ENCODE measurements around the gene FGF14.
"Not testable (repeated sequence)": the region's sequence is repeated elsewhere in the genome, so short reads cannot be mapped to it uniquely, and the experiment has no call there.

The FGF14 gene

GRCh38 chr13:102073251-102073650 is 328.6 kb downstream of the FGF14 start:
- CTCF ChIA-PET = no interaction called here

GRCh38 chr13:102071711-102072110 is 330.1 kb downstream of the FGF14 start:
- H3K27ac ChIP-seq (ENCODE audit: extremely low read depth, low read depth, low read length) = no peak overlapping the region
- TF ChIP-seq ZBTB20 (tag by site-specific recombination; IDR thresholded peaks at IDR 0.05) (no peak), ZNF404 (tag by site-specific recombination; IDR thresholded peaks at IDR 0.05) (no peak), ZBTB11 (tag by site-specific recombination; conservative IDR thresholded peaks at IDR 0.05; ENCODE audit: low read depth) (no peak), ZNF280C (tag by site-specific recombination; IDR thresholded peaks at IDR 0.05) (no peak), WT1 (tag by site-specific recombination; IDR thresholded peaks at IDR 0.05) (no peak), ZNF518A (tag by site-specific recombination; conservative IDR thresholded peaks at IDR 0.05; ENCODE audit: low read depth) (no peak), ZNF561 (tag by site-specific recombination; IDR thresholded peaks at IDR 0.05; ENCODE audit: borderline replicate concordance) (no peak), GFI1B (tag by site-specific recombination; IDR thresholded peaks at IDR 0.05) (no peak), ZNF26 (tag by site-specific recombination; IDR thresholded peaks at IDR 0.05) (no peak), ZNF610 (tag by site-specific recombination; IDR thresholded peaks at IDR 0.05; ENCODE audit: borderline replicate concordance) (no peak), ZNF366 (tag by site-specific recombination; conservative IDR thresholded peaks at IDR 0.05) (no peak), BCL11B (tag by site-specific recombination; IDR thresholded peaks at IDR 0.05; ENCODE audit: low read depth) (no peak), ZNF302 (tag by site-specific recombination; IDR thresholded peaks at IDR 0.05; ENCODE audit: low read depth) (no peak)
- CTCF ChIA-PET = no interaction called here
- H3K9me3 ChIP-seq (ENCODE audit: control insufficient read depth, insufficient read depth, low read depth, low read length) = no peaks in the 10 kb centered on the region
- H3K36me3 ChIP-seq (ENCODE audit: control insufficient read depth in 2 of 2, insufficient read depth in 1 of 2, low read length in 2 of 2) = no peaks in the 10 kb centered on the region
- POLR2A ChIA-PET = no interaction called here
- no peaks in the 10 kb centered on the region for H3K4me1 ChIP-seq (ENCODE audit: control insufficient read depth, insufficient read depth, low read length)
- H3K4me3 ChIP-seq (ENCODE audit: low read depth, low read length) = no peak overlapping the region

More at GRCh38 chr13:102073251-102073650, 328.6 kb downstream of the FGF14 start:
- Histone ChIP-seq H3K36me3 (ENCODE audit: control insufficient read depth in 2 of 2, insufficient read depth in 1 of 2, low read length in 2 of 2) (no peaks in the 10 kb centered on the region), H3K27ac (ENCODE audit: extremely low read depth, low read depth, low read length) (no peak overlapping the region), H3K4me1 (ENCODE audit: control insufficient read depth, insufficient read depth, low read length) (no peaks in the 10 kb centered on the region), H3K4me3 (ENCODE audit: low read depth, low read length) (no peak overlapping the region), H3K9me3 (ENCODE audit: control insufficient read depth, insufficient read depth, low read depth, low read length) (no peaks in the 10 kb centered on the region)
- TF ChIP-seq YY1 (tag by site-specific recombination; IDR thresholded peaks at IDR 0.05) (no peak), OSR2 (tag by site-specific recombination; IDR thresholded peaks at IDR 0.05) (no peak), ZBTB17 (tag by site-specific recombination; IDR thresholded peaks at IDR 0.05) (no peak)
- POLR2A ChIA-PET = no interaction called here

- H3K9me3 ChIP-seq (ENCODE audit: control insufficient read depth, insufficient read depth, low read depth, low read length); H3K36me3 ChIP-seq (ENCODE audit: control insufficient read depth in 2 of 2, insufficient read depth in 1 of 2, low read length in 2 of 2); H3K4me3 ChIP-seq (ENCODE audit: low read depth, low read length); POLR2A ChIA-PET; H3K4me1 ChIP-seq (ENCODE audit: control insufficient read depth, insufficient read depth, low read length); CTCF ChIA-PET; H3K27ac ChIP-seq (ENCODE audit: extremely low read depth, low read depth, low read length): not testable (repeated sequence)
Observed at GRCh38 chr13:102068323-102068722, 333.5 kb downstream of the FGF14 start.
